Activated CD4-positive, alpha-beta T cell treated with anti-CD3 and anti-CD28 coated beads for 36 hours (primary cell): ENCODE results near the gene EIF4A3. TPM values are rescaled to one million over a fixed set of nuclear protein-coding genes. Genes with fewer than 3 reads are reported as not detected.
A peak's percentile ranks its signal among the peaks of the same experiment; 100 is the strongest.

ENCODE experiments used
- ATAC-seq: fragments of 200-7000 bp; cut with Tn5 transposase; one replicate; pipeline ENCODE4 v1.10.0; 2021; ENCODE audit warnings: mild to moderate bottlenecking, moderate library complexity
- CTCF ChIA-PET: fragments of 350-600 bp; sonication (Branson Sonifier 250); formaldehyde crosslinking; loops from one replicate; lab custom pipeline; 2021; ENCODE audit warnings: antibody characterized with exemption; lab: Charles Lee
- POLR2A ChIA-PET: fragments of 350-600 bp; sonication (Branson Sonifier 250); formaldehyde crosslinking; loops from one replicate; lab custom pipeline; 2021; ENCODE audit warnings: antibody characterized with exemption, inconsistent platforms; lab: Charles Lee
- DNase-seq: peaks from one replicate; pipeline ENCODE4 v3.0.0-alpha.2; 2020
- H3K27ac Mint-ChIP-seq: one replicate; pipeline ENCODE4 v1.8.0; 2021; ENCODE audit warnings: mixed read lengths
- H3K27me3 Mint-ChIP-seq: one replicate; pipeline ENCODE4 v1.8.0; 2021; ENCODE audit warnings: mixed read lengths
- H3K36me3 Mint-ChIP-seq: one replicate; pipeline ENCODE4 v1.8.0; 2021; ENCODE audit warnings: low read depth, mixed read lengths
- H3K4me1 Mint-ChIP-seq: one replicate; pipeline ENCODE4 v1.8.0; 2021; ENCODE audit warnings: mixed read lengths
- H3K4me3 Mint-ChIP-seq: one replicate; pipeline ENCODE4 v1.8.0; 2021; ENCODE audit warnings: mild to moderate bottlenecking, moderate library complexity, mixed read lengths
- H3K9me3 Mint-ChIP-seq: one replicate; pipeline ENCODE4 v1.8.0; 2021; ENCODE audit warnings: low read depth, mixed read lengths
- intact Hi-C, 2 experiments: fragments of 100-400 bp; cut with DNase I in 1 of 2; cut with micrococcal nuclease in 1 of 2; formaldehyde crosslinking; loops; one replicate each; pipeline versions ENCODE4 v1.14.2 to v1.15.1; 2022 to 2024; cut with DNase I, micrococcal nuclease
- total RNA-seq, 2 experiments: library from RNA; stranded (reverse); gene quantifications; one replicate each; pipeline ENCODE4 v1.2.3, GENCODE V29; 2021

Gene EIF4A3
- total RNA-seq, 2 experiments from 2014 or later = 103 to 141 TPM

GRCh38 chr17:80152081-80152702, 5.3 kb upstream of the EIF4A3 start:
- DNase-seq = peak; percentile 30
- Mint-ChIP-seq H3K4me3 (no peak overlapping the region), H3K27ac (peak overlapping the region; percentile 3), H3K36me3 (peaks cover 2% of the 10 kb centered on the region), H3K27me3 (no peaks in the 10 kb centered on the region), H3K9me3 (no peaks in the 10 kb centered on the region), H3K4me1 (peaks cover 24% of the 10 kb centered on the region)
- intact Hi-C loops = no loop called here
- CTCF ChIA-PET = no interaction called here
- POLR2A ChIA-PET = no interaction called here
- ATAC-seq = peak; percentile 24

GRCh38 chr17:80151333-80151732, 4.4 kb upstream of the EIF4A3 start:
- POLR2A ChIA-PET = no interaction called here
- no peak for DNase-seq
- Mint-ChIP-seq H3K27ac (no peak overlapping the region), H3K27me3 (no peaks in the 10 kb centered on the region), H3K36me3 (peaks cover 3% of the 10 kb centered on the region), H3K4me3 (no peak overlapping the region), H3K4me1 (peaks cover 24% of the 10 kb centered on the region), H3K9me3 (no peaks in the 10 kb centered on the region)
- intact Hi-C loops = no loop called here
- CTCF ChIA-PET = interaction anchor here (0.7 kb wide), 1 partner anchor 38 kb away, joined by 3 read pairs; no protein-coding TSS in a partner anchor
- ATAC-seq = no peak

GRCh38 chr17:80146121-80147034, 550 bp downstream of the EIF4A3 start:
- DNase-seq (peak; percentile 39), ATAC-seq (peak; percentile 1)
- H3K9me3 Mint-ChIP-seq = no peaks in the 10 kb centered on the region
- peak overlapping the region; percentile 93 for H3K27ac Mint-ChIP-seq
- H3K4me3 Mint-ChIP-seq = peak overlapping the region; percentile 77
- CTCF ChIA-PET = interaction anchor here (0.6 to 1.1 kb wide), 3 partner anchors 84 to 872 kb away, joined by 3 to 4 read pairs (median 3); no protein-coding TSS in a partner anchor
- H3K4me1 Mint-ChIP-seq = peaks cover 35% of the 10 kb centered on the region
- POLR2A ChIA-PET = interaction anchor here (0.6 to 2.2 kb wide), 4 partner anchors 13 to 435 kb away, joined by 3 to 12 read pairs (median 4); partner anchors contain the start of gene GAA
- intact Hi-C loops = loop anchor here (1.0 to 5.0 kb wide), 12 partner anchors 44 to 349 kb away; partner anchors contain the start of genes GAA (in 2 of the 2), CBX8 (in 1 of the 2), CCDC40 (in 1 of the 2) and ENDOV (in 1 of the 2)
- no peaks in the 10 kb centered on the region for H3K27me3 Mint-ChIP-seq
- peaks cover 37% of the 10 kb centered on the region for H3K36me3 Mint-ChIP-seq

- Mint-ChIP-seq H3K27ac (peak overlapping the region; percentile 59), H3K27me3 (no peaks in the 10 kb centered on the region), H3K36me3 (peaks cover 42% of the 10 kb centered on the region), H3K9me3 (no peaks in the 10 kb centered on the region), H3K4me3 (peak overlapping the region; percentile 77), H3K4me1 (peaks cover 35% of the 10 kb centered on the region)
- DNase-seq (peak; percentile 30), ATAC-seq (no peak)
- ChIA-PET POLR2A (interaction anchor here (0.6 to 2.2 kb wide), 5 partner anchors 12 to 434 kb away, joined by 3 to 12 read pairs (median 4); partner anchors contain the start of gene GAA), CTCF (interaction anchor here (0.6 to 2.1 kb wide), 4 partner anchors 44 to 873 kb away, joined by 3 to 7 read pairs (median 4); partner anchors contain the start of gene GAA)
- intact Hi-C loops = loop anchor here (2.0 to 5.0 kb wide), 3 partner anchors 43 to 138 kb away; partner anchors contain the start of gene GAA (in 1 of the 2)
These were observed 1.6 kb downstream of the EIF4A3 start for GRCh38 chr17:80145076-80146075.

GRCh38 chr17:80142929-80143328, 4.0 kb downstream of the EIF4A3 start:
- Mint-ChIP-seq H3K27me3 (no peaks in the 10 kb centered on the region), H3K27ac (no peak overlapping the region), H3K36me3 (peaks cover 62% of the 10 kb centered on the region), H3K4me3 (no peak overlapping the region), H3K9me3 (no peaks in the 10 kb centered on the region), H3K4me1 (peaks cover 28% of the 10 kb centered on the region)
- POLR2A ChIA-PET = interaction anchor here (0.6 to 1.1 kb wide), 2 partner anchors 9 to 24 kb away, joined by 3 read pairs; no protein-coding TSS in a partner anchor
- no peak for DNase-seq
- ATAC-seq = no peak
- intact Hi-C loops = no loop called here
- CTCF ChIA-PET = interaction anchor here (0.9 kb wide), 1 partner anchor 15 kb away, joined by 3 read pairs; no protein-coding TSS in a partner anchor

- H3K27me3 Mint-ChIP-seq = no peaks in the 10 kb centered on the region
- ChIA-PET CTCF (no interaction called here), POLR2A (no interaction called here)
- DNase-seq = no peak
- no peak for ATAC-seq
- H3K27ac Mint-ChIP-seq = no peak overlapping the region
- peaks cover 26% of the 10 kb centered on the region for H3K4me1 Mint-ChIP-seq
- intact Hi-C loops = no loop called here
- peaks cover 73% of the 10 kb centered on the region for H3K36me3 Mint-ChIP-seq
- H3K4me3 Mint-ChIP-seq = no peak overlapping the region
- no peaks in the 10 kb centered on the region for H3K9me3 Mint-ChIP-seq
These were observed 5.3 kb downstream of the EIF4A3 start for GRCh38 chr17:80141463-80142165.

GRCh38 chr17:80138856-80139426, 8.0 kb downstream of the EIF4A3 start:
- DNase-seq = no peak
- no peak overlapping the region for H3K27ac Mint-ChIP-seq
- no peak overlapping the region for H3K4me3 Mint-ChIP-seq
- intact Hi-C loops = no loop called here
- ChIA-PET POLR2A (interaction anchor here (0.6 kb wide), 1 partner anchor 27 kb away, joined by 3 read pairs; no protein-coding TSS in a partner anchor), CTCF (interaction anchor here (0.7 to 1.1 kb wide), 2 partner anchors 23 to 33 kb away, joined by 3 to 6 read pairs; no protein-coding TSS in a partner anchor)
- ATAC-seq = no peak
- peaks cover 77% of the 10 kb centered on the region for H3K36me3 Mint-ChIP-seq
- no peaks in the 10 kb centered on the region for H3K27me3 Mint-ChIP-seq
- peaks cover 4% of the 10 kb centered on the region for H3K4me1 Mint-ChIP-seq
- H3K9me3 Mint-ChIP-seq = no peaks in the 10 kb centered on the region

- intact Hi-C loops = no loop called here
- ChIA-PET CTCF (no interaction called here), POLR2A (no interaction called here)
- no peaks in the 10 kb centered on the region for H3K4me1 Mint-ChIP-seq
- H3K36me3 Mint-ChIP-seq = peaks cover 78% of the 10 kb centered on the region
- no peaks in the 10 kb centered on the region for H3K9me3 Mint-ChIP-seq
- H3K4me3 Mint-ChIP-seq = no peak overlapping the region
- DNase-seq (no peak), ATAC-seq (no peak)
- no peaks in the 10 kb centered on the region for H3K27me3 Mint-ChIP-seq
- H3K27ac Mint-ChIP-seq = no peak overlapping the region
These were observed 9.8 kb downstream of the EIF4A3 start for GRCh38 chr17:80137131-80137530.

GRCh38 chr17:80133626-80133970, 13.3 kb downstream of the EIF4A3 start:
- H3K27ac Mint-ChIP-seq = no peak overlapping the region

More at GRCh38 chr17:80133626-80133970, 13.3 kb downstream of the EIF4A3 start:
- no peak for ATAC-seq
- ChIA-PET POLR2A (interaction anchor here (0.6 to 2.1 kb wide), 4 partner anchors 9 to 132 kb away, joined by 3 to 12 read pairs (median 4); no protein-coding TSS in a partner anchor), CTCF (interaction anchor here (0.7 to 1.1 kb wide), 2 partner anchors 32 to 125 kb away, joined by 3 to 4 read pairs; partner anchors contain the start of gene GAA)
- peaks cover 2% of the 10 kb centered on the region for H3K27me3 Mint-ChIP-seq
- H3K36me3 Mint-ChIP-seq = peaks cover 48% of the 10 kb centered on the region
- no peaks in the 10 kb centered on the region for H3K9me3 Mint-ChIP-seq
- no peak overlapping the region for H3K4me3 Mint-ChIP-seq
- DNase-seq = no peak
- H3K4me1 Mint-ChIP-seq = no peaks in the 10 kb centered on the region
- intact Hi-C loops = no loop called here
